ENCODE measurements around the gene SPINK8. TPM values are rescaled to one million over a fixed set of nuclear protein-coding genes. Genes with fewer than 3 reads are reported as not detected.

The SPINK8 gene
- total RNA-seq = not detected in 2 replicates

DNA sequence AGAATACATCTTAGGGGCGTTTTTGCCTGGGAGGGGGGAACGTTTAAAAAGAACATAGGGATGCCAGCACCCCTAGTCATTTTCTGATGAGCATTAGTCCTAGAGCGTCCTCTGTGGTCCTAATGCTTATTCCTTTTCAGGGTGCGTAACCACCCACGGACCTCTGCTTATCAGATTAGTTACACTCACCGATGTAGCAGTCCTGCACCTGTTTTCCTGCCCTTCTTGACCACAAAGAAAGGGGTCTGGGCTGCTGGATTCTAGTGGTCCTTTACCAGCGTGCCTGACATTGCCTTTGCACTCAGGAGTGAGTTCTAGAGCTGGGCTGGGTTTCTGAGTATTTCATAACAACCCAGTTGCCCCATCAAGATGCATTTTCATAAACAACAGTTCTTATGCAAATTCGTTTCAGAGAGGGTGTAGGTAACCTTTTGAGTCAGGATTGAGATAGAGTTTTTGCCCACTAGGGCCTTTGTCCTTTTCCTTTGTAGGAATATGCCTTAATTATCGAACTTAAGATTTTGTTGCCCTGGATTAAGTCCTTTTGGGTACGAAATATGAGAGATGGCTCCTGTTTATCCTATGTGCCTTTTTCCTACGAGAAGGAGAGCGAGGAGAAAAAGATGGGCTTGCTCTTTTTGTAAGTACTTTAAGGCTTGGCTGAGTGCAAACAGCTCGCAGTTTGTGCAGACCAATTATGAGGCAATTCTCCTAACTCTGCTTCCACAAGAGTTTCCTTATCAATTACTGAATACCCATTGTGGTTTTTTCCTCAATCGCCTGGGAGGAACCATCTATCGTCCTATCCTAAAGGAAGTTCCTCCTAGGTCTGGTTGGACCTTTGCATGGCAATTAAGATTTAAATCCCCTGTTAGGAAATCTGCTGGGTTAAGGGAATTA, at the start of gene SPINK8:
SPINK8 (minus strand) TSS at position 316 of the 900 bp plus-strand sequence. CDS start 5,320 bp downstream, outside the sequence.

DNA sequence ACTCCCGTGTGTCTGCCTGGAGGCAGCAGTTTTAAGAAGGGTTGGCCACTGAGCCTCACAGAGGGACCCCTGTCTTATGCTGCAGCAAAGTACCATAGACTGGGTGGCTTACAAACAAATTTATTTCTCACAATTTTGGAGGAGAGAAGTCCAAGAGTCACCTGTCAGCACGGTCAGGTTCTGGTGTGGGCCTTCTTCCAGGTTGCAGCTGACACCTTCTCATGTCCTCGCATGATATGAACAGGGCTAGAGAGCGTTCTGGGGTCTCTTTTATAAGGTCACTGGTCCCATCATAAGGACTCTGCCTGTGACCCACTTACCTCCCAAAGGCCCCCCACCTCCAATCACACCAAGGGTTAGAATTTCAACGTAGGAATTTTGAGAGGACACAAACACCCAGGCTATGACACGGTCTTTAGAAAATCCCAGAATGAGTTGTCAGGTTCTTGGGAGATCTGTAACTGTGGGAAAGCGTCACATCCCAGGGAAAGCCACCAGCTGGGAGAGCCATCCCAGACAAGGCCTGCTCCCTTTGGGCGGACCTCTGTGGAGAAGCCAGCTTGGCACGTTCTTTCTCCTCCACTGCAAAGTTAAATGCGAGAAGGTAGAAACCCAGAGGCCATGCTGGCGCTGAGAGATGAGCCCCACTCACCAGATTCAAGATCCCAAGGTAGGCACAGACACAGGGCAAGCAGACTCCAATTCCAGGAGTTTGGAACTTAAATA, 38.4 kb upstream of the SPINK8 start, which contains the start of gene FBXW12:
FBXW12 (plus strand) TSS at position 569 of the 726 bp plus-strand sequence. CDS start 549 bp downstream, outside the sequence.

DNA sequence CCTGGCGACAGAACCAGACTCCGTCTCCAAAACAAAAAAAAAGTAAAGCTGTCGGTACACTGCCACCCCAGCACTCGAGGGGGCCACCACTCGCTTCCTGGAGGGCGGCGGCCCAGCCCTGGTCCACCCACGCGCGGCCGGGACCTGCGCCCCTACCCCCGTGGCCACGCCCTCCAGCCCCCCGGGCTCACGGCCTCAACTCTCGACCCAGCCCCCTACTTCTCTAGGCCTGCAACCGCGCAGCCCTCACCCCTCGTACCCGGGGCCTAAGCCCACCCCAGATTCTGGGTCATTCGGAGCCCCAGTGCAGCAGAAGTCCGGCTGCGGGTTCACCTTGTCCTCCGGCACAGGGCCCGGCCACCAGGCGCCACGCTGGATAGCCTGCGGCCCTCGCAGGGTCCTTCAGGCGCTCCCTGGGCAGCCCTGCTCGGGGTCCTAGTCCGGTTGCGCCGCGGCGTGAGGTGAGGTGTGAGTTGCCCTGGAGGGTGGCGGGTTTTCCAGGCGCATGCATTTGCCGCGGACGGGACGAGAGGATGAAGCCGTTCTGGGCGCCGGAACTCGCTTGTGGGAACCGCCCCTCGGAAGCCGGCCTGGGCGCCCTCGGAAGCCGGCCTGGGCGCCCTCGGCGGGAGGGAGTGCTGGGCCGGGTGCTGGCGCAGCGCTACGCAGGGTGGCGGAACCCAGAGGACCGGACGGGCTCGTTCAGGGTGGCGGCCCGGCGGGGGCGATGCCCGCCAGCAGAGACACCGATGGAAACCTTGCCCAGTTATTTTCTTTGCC, 32.3 kb downstream of the SPINK8 start, which contains the start of gene NME6:
NME6 (minus strand) TSS at position 348 of the 780 bp plus-strand sequence.

Other genes with a start within 250 kb of the SPINK8 start
- gene CDC25A, start 145.2 kb downstream of the SPINK8 start, total RNA-seq = 15.3 and 24.0 TPM in 2 replicates
- gene CAMP, start 110.2 kb downstream of the SPINK8 start, total RNA-seq = not detected in 2 replicates
- 5.8 and 8.1 TPM in 2 replicates for gene ZNF589, start 92.6 kb downstream of the SPINK8 start, total RNA-seq
- 23.7 and 28.6 TPM in 2 replicates for gene NME6, start 32.3 kb downstream of the SPINK8 start, total RNA-seq
- gene FBXW12, start 38.6 kb upstream of the SPINK8 start, total RNA-seq = not detected in 2 replicates
- 9.0 and 13.3 TPM in 2 replicates for gene PLXNB1, start 96.4 kb upstream of the SPINK8 start, total RNA-seq
- 20.1 and 24.6 TPM in 2 replicates for gene CCDC51, start 106.5 kb upstream of the SPINK8 start, total RNA-seq
- 194 and 435 TPM in 2 replicates for gene TMA7, start 106.6 kb upstream of the SPINK8 start, total RNA-seq
- gene ATRIP, start 113.1 kb upstream of the SPINK8 start, total RNA-seq = 6.2 and 10.6 TPM in 2 replicates
- 89.6 and 208 TPM in 2 replicates for gene SHISA5, start 170.5 kb upstream of the SPINK8 start, total RNA-seq
- 2.9 and 3.0 TPM in 2 replicates for gene PFKFB4, start 223.1 kb upstream of the SPINK8 start, total RNA-seq
- not detected in 2 replicates for gene UCN2, start 230.1 kb upstream of the SPINK8 start, total RNA-seq